ENCODE results near the gene SHQ1.
A peak's percentile ranks its signal among the peaks of the same experiment; 100 is the strongest.

SHQ1 gene

DNA sequence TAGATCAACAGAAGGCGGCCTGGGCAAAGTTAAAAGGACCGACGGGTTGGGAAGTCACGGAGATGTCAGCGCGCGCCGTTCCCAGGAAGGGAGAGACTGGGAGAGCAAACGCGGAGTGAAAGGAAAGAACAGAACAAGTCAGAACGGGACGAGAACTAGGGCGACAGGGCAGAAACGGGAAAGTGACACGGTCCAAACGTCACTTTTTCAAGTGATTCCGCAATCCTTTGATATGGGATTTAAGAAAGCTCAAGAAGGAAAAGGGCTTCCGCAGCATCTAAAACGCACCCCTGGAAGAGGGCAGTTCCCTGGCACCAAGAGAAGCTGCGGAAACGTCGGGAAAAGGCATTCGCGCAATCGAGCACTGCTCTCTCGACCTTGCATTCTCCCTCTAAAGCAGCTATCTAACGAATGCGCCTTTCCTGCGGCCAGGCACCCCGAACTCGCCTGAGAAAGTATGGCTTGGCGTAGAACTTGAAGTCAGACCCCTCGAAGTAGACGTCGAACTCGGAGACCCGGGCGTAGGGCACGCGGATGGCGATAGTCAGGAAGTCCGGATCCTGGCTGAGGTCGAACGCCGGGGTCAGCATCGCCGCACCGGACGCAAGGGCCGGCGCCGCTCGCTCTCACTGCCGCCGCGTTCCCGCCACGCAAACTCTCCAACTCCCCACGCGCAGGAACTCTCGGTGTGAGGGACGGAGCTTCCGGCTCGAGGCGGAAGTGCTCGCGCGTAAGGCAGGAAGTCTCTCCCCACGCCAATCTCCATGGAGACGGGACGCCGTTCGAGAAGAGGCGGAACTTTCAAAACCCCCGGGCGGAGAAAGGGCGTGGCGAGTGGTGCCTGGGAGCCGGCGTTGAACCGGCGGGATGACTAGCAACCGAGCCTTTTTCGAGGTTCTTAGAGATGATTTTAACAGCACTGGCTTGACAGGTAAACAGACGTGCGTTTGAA, at the start of gene SHQ1:
Gene SHQ1 (minus strand): TSS at position 695 of the 952 bp plus-strand sequence. CDS start 105 bp downstream, at position 590.
- DNase-seq = peak; percentile 27 to 94 (median 85)

DNA sequence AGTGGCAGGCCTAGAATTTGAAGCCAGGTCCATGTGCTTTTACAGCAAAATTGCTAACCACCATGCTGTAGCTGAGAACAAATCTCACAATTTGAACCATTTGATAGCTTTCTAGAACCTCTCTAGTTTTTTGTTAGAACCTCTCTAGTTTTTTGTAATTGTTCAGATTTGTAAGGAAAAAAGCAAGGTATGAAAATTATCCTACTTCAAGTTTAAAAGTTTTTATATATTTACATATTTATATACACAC, 49.4 kb upstream of the SHQ1 start:
- no peak for DNase-seq

DNA sequence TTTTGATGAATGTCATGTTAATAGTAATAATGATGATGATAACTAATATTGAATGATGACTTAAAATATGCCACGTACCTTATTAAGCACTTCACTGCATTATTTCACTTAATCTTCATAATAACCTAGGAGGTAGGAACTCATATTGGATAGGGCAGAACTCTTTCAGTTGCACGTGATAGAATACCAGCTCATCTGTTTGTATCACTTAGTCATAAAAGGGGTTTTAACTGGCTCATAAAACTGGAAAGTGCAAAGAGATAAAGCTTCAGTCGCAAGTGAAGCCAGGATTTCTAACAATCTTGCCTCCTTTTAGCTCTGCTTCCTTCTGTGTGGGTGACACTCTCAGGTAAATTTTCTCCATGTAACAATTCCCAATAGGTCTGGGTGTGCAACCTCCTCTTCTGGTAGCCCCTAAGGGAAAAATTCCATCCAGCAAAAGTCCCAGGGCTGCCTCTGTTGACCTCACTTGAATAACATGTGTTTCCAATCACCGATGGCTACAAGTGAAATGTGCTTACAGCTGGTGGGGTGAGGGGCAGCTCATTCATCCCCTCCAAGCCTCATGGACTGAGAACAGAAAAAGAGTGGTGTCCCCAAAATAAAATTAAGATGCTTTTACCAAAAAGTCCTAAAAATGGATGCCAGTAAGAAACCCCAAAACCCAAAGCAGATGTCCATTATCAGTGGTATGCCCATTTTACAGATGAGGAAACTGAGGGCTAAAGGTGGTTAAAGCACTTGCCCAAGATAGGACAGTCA, 48.9 kb upstream of the SHQ1 start:
- DNase-seq = no peak

DNA sequence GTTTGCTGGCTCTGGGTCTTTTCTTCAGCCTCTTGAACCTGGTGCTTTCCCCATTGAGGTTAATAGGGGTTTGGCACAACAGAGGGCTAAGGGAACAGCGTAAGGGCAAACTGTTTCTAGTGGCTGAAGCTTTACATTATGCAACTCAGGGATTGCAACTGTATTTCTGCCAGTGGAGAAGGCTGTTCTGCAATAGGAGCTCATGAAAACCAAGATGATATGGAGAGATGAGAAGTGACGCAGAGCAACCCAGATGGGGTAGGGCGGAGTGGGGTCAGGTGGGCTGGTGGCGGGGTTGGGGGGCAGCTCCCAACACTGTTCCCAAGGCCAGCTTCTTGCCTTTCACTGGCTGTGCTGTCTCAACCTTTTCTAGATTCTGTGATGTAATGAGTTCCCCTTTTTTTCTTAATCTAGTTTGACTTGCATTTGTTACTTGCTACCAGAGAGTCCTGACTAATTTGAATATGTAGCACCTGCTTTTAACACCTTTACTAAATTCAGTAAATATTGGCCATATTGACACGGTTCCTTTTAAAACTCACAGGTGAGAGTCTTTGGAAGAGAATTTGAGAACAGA, 46.8 kb upstream of the SHQ1 start:
- DNase-seq = no peak

DNA sequence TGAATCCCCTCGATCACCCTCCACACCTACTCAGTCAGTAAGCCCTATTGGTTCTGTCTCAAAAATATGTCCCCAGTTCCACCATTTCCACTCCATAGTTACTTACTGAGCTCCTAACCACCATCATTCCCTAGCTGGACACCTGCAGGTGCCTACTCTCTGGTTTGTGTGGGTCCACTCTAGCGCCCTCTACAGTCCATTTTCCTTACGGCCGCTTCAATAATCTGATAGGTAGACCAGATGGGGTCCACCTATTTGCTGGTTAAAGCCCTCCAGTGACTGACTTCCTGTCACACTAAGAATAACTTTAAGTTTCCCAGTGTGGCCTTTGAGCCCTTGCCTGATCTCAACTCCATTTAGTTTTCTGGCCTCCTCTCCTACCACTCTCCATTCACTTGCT, 44.6 kb upstream of the SHQ1 start:
- DNase-seq = peak in 2 of 58 donors; percentile 4 to 10

DNA sequence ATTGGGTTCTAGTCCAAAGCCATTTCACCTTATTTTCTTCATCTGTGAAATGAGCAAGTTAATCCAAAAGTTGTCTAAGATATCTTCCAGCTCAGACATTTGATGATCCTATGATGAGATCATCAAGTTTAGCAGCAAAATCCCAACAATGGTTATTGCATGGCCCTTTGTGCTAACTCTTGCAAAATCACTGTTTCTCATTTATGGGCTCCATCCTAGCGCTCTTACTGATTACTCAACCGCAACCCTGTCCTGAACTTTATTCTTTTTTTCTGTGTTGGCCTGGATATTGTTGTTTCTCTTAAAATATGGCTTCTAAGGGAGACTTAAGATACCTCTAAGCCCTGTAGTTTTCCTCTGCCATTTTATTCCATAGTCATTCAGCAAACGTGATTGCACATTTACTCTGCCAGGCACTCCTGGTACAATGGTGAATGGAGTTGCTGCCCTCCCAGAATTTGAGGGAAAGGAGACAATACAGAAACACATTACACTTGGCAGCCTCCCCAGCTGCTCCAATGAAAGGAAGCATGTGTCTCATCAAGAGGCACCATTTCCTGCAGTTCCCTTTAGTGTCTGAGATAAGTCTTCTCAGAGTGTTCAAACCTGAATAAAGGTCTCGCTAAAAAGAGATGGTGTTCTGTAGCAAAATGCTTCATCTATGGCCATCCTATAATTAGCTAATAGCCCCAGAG, 44.0 kb upstream of the SHQ1 start:
- peak in 42 of 58 donors; percentile 8 to 86 (median 58) for DNase-seq

DNA sequence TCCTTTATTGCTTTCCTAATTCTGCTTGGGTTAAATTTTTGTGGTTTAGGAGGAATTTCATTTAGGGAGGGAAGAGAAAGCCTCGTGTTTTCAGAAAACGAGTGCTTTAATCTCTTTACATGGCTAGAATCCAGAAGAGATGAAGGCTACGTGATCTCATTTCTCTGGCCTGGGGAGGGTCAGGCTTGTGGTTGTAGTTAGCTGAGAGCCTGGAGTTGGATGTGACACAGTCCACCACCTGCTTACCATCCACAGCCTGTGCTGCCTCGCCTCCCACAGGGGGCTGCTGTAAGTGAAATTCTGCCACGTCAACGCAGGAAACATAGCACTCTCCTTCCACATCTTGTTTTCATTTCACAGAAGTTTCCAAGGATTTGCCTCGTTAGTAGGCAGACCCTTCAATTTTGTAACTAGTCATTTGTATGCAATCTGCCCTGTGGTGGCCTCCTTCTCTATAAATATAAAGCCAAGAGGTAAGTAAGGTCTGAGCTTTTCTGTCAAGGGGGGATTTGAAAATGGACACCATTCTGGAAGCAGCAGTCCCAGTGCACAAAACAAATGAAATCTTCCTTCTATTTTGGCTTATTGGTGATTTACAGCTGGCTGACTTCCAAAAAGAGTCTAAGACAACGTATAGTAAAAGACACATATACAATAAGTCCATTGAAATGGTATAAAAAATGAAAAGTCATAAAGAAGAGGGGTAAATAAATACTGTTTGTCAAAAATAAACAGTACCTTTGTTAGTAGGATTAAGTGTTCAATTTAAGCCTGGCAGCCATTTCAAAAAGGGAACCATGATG, 43.0 kb upstream of the SHQ1 start:
- DNase-seq = peak in 11 of 58 donors; percentile 2 to 39 (median 8)

DNA sequence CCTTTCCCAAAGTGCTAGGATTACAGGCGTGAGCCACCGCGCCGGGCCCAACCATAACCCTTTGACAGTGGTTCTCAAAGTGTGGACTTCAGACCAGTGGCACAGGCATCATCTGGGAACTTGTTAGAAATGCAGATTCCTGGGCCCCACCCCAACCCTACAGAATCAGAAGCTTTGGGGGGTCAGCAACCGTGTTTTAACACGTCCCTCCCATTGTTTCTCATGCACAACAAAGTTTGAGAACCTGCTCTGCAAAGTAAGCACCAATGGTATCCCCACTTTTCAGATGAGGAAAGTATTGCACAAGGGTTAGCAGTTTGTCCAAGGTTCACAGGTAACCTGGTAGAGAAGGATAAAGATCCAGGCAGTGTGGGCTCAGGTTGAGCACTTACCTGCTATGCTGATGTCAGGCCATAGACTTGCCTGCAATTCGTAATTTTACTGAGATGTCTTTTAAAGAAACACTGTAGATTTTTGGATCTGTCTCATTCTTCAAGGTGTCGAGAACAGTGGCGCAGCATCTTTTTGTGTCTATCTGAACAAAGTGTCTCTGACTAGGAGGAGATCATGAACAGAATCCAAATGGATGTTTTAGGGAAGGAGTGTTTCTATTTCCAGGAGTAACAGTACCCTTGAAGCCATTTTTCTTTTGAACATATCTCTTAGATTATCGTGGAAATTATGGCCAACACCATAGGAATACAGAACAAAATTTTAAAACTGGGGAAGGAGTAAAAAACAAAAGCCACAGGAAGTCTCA, 42.1 kb upstream of the SHQ1 start:
- peak in 4 of 58 donors; percentile 17 to 33 (median 27) for DNase-seq

DNA sequence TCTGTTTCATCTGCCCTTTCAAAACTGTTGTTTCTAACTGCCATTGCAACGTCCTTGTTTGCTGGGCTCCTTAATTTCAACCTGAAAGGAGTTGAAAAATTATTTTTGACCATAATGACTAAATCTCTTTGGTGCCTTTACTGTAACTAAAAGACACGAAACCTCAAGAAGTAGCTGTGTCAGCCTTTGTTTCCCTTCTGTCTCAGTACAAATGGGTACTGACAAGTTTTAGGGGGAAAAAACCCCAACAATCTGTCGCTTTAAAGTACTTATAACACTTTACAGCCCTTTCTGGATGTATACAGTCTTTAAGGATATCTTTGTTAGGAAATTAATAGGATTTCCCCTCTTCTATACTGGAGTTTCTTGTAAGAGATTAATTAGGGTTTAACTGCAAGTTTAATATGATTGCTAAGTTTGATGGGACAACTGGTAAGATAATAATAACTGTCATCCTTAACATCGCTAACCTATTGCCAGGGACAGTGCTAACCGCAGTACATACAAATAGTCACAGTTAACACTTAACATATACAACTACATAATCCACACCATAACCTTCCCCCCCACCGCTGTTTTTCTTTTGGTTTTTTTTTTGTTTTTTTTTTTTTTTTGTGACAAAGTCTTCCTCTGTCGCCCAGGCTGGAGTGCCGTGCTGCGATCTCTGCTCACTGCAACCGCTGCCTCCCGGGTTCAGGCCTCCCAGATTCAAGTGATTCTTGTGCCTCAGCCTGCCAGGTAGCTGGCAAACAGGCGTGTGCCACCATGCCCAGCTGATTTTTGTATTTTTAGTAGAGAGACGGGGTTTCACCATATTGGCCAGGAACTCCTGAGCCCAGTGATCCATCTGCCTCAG, 41.3 kb upstream of the SHQ1 start:
- DNase-seq = peak in 7 of 58 donors; percentile 2 to 29 (median 9)

DNA sequence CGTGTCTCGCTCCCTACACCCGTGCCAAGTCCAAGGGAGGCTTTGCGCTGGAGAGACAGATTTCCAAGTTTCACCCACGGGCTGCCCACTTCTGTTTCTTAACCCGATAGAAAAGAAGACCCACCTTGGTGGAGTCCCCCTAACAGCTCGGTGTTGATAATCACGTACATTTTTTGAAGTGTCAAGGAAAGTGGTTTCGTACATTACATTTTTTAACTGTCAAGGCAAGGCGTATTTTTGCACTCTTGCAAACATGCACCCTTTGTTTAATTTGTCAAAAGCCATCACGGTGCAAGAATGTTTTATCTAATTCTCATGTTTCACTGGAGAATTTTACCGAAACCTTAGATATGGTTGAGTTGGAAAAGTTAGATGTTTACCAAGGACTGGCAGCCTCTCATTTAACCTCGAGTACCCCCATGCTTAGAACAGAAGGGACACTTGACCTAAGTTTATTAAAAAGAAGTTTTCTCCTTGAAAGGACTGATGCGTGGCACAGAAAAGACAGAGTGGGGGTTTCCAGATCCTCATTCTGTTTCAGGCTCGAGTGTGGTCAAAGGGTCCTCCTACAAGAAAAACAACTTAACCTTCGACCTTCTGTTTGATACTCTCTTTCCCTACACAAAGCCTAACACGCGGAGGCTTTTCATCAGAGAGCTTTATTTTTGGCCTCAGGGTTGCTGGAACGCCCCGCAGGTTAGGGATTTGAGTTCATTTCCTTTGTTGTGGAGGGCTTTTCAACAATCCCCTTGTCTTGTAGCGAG, 40.5 kb upstream of the SHQ1 start:
- DNase-seq = peak in 13 of 58 donors; percentile 7 to 57 (median 24)

DNA sequence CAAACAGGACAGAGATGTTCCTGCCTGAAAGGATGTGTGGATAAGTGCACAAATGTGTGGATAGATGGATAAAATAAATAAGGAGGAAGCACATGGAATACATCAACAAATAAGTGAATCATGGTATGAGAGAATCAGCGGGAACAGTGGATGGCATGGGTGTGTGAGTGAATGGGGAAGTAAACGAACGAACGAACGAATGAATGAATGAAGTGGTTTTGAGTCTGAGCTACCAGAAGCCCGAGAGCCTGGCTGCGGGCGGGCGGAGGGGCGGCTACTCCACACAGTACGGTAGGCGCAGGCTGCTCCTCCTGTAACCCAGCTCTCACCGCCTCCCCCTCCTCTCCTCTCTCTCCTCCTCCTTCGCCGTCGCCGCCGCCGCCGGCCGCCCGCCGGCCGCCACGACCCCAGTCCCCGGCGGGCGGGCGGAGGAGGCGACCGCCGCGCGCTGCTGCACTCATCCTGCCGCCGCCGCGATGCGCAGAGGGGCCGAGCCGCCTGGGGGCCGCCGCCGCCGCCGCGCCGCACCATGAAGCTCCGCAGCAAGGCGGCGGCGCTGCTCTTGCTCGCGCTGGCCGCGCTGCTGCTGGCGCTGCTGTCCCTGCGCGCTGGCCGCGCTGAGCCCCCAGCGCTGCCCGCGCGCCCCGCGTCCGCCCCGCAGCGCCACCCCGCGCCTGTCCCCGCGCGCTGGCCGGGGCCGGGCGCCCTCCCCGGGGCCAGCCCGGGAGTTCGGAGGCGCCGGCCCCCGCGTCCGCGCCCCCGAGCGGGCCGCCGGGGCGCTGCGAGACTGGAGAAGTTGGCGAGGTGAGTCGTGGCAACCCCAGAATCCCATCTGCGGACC, 39.7 kb upstream of the SHQ1 start, which contains the start of gene GXYLT2:
Gene GXYLT2 (plus strand): TSS at position 342 of the 841 bp plus-strand sequence. CDS start 188 bp downstream, at position 530.
- peak in 56 of 58 donors; percentile 3 to 86 (median 62) for DNase-seq

DNA sequence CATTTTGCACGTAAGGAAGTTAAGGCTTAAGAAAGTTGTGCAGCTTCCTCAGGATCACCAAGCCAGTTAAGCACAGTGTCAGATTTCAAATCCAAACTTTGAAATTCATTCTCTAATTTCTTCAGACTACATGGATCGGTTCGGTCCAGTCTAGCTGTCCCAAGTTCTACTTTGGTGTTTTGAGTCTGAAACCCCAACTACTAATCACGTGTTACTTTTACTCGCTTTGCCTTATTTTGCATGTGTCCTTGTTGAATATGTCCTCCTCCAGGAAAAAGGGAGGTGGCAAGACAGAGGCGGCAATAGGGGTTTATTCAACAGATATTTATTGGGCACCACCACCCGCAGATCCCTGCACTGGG, 39.1 kb upstream of the SHQ1 start:
- peak in 2 of 58 donors; percentile 25 to 43 for DNase-seq

DNA sequence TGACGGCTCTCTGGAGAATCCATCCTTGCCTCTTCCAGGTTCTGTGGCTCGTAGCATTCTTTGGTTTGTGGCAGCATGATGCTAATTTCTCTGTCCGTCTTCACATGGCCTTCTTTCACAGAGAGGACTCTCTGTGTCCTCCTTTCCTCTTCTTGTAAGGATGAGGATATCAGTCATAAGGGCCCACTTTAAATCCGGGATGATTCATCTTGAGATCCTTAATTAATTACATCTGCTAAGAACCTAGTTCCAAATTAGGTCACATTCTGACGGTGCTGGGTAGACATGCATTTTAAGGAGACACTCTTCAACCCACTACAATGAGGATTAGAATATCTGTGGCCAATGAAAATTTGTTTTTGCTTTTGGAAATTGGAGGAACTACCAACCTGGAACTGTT, 23.9 kb upstream of the SHQ1 start:
- no peak for DNase-seq

DNA sequence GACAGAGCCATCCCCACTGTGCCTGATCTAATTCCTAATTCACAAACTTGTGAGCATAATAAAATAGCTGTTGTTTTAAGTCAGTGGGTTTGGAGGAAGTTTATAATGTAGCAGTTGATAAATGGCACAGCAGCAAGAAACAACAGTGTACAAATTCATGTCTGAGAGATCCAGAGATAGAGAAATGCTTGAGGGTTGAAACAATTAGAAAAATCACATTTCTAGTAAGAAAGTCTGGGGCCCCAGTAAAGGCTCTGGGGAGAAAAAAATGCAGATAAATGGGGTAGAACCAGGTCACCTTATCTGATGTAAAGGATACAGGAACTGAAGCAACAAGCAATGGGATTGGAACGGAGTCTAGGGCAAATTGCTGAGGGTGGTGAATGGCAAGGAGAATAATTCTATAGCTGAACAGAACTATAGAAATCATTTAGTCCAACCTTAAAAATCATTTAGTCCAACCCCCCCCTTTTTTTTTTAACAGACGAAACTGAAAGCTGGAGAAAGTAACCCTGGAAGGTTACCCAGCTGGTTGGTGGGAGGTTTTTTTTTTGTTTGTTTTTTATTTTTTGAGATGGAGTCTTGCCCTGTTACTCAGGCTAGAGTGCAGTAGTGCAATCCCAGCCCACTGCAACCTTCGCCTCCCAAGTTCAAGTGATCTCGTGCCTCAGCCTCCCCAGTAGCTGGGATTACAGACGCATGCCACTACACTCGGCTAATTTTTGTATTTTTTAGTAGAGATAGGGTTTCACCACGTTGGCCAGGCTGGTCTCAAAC, 14.3 kb upstream of the SHQ1 start:
- DNase-seq = no peak

DNA sequence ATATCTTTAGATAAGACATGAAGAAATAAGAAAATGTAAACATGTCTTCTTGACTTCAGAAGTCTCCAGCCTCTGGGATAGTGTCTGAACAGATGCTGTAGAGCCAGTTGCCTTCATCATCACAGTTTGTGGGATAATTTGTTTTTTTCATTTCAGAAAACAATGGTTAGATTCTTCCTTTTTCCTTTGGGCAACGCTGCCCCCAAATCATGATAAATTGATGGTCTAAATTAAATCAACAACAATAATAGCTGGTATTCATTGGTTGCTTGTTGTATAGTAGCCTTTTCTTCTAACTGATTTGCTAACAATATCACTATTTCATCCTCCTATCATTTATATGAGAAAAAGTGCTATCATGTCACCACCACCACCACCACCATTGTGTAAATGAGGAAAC, 12.6 kb upstream of the SHQ1 start:
- DNase-seq = no peak

DNA sequence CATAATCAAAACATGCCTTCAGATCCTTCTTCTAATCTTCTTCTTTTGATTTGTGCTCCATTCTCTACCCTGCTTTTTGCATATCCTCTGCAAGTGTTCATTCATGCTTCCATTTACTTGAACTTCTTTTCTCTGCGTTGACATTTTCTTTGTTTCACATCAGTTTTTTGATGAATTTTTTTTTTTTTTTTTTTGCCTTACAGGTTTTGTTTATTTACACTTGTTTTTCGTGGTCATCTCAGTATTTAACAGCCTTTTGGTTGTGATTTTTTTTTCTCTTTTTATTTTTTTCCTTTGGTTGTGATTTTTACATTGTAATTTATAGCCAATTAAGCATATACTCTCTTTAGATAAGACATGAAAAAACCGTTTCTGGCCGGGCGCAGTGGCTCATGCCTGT, 11.8 kb upstream of the SHQ1 start:
- no peak for DNase-seq
